Stimulated activated naive CD4-positive, alpha-beta T cell treated with Interleukin-2 at 50 U/mL for 16 hours (primary cell): Measurements from ENCODE around the gene SIGLEC10.
"Not testable (repeated sequence)": the region's sequence is repeated elsewhere in the genome, so short reads cannot be mapped to it uniquely, and the experiment has no call there.

ENCODE experiments used
- DNase-seq: peaks from one replicate; lab custom pipeline; 2025; lab: John Stamatoyannopoulos, UW

SIGLEC10 gene

DNA sequence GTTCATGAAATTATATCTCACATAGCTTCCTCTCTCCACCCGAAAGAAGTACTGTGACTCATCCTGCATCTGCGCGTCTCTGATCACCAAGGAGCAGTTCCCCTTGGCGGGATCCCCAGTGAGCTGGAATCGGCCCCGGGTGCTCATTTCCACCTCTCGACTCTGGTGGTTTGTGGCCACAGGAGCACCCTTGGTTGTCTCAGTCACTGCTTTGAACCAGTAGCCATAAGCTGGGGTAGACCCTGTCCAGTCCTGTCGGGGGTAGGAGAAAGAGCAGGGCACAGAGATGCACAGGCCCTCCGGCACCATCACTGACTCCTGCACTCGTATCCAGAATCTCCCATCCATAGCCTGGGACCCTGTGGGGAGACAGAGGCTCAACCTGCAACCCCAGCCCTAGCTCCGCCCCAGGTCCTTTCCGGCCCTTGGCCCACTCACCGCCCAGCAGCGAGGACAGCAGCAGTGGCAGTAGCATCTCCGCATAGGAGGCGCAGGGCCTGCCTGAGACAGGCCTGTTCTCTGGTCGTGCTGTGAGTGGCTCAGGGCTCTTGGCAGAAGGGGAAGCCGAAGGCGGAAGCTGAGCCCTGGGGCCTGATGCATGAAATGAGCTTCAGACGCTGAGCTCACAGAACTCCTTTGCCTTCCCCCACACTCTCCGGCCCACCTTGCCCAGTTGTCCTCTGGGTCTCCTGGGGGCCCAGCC, at the start of gene SIGLEC10:
Gene SIGLEC10 (minus strand): TSS at position 536 of the 703 bp plus-strand sequence. CDS start 61 bp downstream, at position 475.
- DNase-seq: no peak

- no peak for DNase-seq
Measured at GRCh38 chr19:51466723-51467122, 49.3 kb upstream of the SIGLEC10 start.

GRCh38 chr19:51463976-51464581, 46.6 kb upstream of the SIGLEC10 start:
- not testable (repeated sequence) for DNase-seq

- no peak for DNase-seq
Measured at GRCh38 chr19:51462681-51463080, 45.2 kb upstream of the SIGLEC10 start.

DNA sequence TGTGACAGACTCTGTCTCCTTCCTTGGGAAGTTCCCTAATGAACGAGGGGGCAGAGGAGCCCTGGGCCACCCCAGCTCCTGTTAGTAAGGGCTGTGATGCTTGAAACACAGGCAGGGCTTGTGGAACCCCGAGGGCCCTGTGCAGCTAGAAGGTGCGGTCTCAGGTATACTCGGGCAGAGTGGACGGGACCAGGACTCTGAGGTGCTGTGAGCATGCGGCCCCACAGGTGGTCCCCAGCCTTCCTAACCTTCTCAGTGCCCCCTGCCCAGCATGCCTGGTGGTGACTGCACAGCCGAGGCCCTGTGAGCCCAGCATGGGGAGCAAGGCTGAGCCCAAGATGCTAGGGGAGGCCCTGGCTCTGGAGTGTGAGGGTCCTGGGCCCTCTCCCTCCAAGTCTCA, 44.8 kb upstream of the SIGLEC10 start:
- DNase-seq: no peak

GRCh38 chr19:51461723-51462161, 44.3 kb upstream of the SIGLEC10 start:
- no peak for DNase-seq

DNA sequence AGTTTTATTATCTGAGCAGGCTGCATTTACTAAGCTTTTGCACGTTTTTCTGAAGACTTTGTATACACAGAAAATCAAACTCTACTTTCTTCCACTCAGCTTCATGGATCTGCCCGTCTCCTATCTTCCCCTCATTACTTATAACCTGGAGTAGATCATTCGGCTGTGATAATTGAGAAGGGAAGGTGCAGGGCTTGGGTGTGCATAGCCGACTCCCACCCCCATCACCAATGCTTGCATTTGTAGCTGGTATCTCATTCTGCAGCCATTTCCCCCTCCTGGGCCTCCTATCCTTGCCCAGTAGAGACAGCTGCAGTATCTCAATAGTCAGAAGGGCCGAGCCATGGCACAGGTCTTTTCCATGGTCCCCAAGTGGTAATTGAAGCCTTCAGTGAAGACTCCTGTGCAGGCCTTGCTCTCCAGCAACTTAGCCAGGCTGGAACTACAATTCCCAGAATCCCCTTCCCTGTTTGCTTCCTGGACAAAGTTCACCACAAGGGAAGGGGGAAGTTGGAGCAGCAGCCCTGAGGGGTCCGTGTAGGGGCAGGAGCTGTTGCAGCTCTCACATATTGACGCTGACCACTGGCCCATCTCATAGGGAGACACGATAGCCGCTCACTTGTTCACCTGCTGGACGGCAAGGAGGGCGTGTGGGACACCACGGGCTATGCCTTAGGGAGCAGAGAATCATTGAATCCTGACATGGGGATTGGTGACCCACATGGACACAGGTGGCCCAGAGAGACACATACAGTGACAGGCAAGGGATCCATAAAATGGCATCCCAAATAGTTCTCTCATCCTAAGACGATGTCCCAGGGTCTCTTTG, 42.9 kb upstream of the SIGLEC10 start:
- DNase-seq: no peak

- DNase-seq: no peak
Measured at GRCh38 chr19:51458899-51459505, 41.6 kb upstream of the SIGLEC10 start.

- no peak for DNase-seq
Measured at GRCh38 chr19:51458051-51458645, 40.7 kb upstream of the SIGLEC10 start, which contains the start of gene SIGLEC8. TSS of gene SIGLEC8 (minus strand) at chr19:51458454. CDS start at chr19:51458387, 67 bp downstream.

DNA sequence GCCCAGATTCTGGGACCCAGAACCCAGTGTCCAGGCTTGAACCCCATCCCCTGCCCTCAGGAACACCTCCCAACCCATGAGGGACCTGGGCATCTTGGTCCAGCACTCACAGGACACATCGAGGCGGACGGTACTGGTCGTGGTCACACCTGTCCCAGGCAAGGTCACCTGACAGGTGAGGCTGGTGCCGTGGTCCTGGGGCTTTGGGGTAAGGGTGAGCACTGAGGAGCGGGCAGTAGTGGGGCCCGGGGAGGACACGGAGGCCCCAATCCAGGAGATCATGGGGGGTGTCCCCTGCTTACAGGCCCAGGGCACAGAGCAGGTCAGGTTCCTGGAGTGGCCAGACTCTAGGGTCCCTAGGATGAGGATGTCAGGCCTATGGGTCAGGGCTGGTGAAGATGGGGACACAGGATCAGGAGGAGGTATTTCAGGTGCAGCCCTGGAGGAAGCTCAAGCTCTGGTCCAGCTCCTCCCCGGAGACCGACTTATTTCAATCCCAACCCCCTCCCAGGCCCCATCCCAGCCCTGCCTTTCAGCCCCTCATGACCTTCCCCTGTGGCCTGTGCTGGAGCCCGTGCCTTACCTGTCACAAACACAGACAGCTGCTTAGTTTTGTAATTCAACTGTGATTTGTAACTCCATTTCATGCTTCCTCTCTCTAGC, 40.0 kb upstream of the SIGLEC10 start:
- DNase-seq: no peak

DNA sequence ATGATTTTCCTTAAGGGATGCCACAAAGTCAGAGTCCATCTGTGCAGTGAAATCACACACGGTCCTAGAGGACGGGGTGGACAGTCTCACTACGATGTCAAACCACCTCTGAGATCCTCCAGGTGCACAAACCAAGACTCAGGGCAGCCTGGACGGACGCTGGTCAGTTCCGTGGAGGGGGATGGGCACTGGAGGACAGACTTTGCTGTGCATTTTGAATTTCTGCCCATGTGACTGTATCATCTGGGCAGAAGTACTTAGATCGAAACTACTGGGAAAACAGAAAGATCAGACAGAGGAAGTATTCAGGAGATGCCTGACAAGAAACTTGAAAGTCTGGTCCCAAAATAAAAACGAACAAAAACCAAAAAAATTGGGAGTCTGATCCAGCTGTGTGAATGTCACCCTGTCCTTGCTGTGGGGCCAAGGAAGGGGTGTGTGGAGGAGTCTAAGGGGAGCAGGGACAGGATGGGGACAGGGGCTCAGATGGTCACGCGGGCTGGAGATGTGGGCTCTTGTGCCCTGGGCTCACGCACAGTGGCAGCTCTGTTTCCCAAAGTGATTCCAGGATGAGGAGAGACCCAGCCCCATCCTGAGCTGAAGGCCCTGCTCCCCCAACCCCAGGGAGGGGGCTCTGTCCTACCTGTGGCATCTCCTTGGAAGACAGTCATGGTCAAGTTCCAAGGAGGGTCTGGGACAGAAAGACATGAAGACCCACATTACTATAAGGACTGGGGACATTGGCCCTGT, 39.3 kb upstream of the SIGLEC10 start:
- no peak for DNase-seq

DNA sequence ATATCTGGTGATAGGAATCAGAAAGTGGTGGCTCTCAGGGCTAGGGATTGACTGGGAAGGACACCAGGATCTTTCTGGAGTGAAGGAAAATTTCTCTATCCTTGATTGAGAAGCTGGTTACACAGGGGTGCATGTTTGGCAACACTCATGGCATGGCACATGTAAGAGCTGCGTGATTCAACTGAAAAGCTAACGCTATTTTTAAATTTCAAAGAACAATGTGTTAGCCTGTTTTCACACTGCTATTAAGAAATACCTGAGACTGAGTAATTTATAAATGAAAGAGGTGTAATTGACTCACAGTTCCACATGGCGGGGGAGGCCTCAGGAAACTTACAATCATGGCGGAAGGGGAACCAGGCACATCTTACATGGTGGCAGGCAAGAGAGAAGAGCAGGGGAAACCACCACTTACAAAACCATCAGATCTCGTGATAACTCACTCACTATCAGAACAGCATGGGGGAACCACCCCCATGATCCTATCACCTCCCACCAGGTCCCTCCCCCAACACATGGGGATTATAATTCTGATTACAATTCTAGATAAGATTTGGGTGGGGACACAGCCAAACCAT, 33.4 kb upstream of the SIGLEC10 start:
- peak; percentile 34 for DNase-seq

GRCh38 chr19:51448411-51449016, 31.1 kb upstream of the SIGLEC10 start:
- peak; percentile 42 for DNase-seq

GRCh38 chr19:51448011-51448410, 30.6 kb upstream of the SIGLEC10 start:
- DNase-seq: no peak

DNA sequence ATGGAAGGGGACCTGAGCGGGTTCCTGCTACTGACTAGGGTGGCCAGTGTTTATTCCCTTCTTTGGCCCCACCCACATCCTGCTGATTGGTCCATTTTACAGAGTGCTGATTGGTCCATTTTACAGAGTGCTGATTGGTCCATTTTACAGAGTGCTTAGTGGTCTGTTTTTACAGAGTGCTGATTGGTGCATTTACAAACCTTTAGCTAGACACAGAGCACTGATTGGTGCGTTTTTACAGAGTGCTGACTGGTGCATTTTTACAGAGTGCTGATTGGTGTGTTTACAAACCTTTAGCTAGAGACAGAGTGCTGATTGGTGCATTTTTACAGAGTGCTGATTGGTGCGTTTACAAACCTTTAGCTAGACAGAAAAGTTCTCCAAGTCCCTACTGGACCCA, 30.1 kb upstream of the SIGLEC10 start:
- not testable (repeated sequence) for DNase-seq

DNA sequence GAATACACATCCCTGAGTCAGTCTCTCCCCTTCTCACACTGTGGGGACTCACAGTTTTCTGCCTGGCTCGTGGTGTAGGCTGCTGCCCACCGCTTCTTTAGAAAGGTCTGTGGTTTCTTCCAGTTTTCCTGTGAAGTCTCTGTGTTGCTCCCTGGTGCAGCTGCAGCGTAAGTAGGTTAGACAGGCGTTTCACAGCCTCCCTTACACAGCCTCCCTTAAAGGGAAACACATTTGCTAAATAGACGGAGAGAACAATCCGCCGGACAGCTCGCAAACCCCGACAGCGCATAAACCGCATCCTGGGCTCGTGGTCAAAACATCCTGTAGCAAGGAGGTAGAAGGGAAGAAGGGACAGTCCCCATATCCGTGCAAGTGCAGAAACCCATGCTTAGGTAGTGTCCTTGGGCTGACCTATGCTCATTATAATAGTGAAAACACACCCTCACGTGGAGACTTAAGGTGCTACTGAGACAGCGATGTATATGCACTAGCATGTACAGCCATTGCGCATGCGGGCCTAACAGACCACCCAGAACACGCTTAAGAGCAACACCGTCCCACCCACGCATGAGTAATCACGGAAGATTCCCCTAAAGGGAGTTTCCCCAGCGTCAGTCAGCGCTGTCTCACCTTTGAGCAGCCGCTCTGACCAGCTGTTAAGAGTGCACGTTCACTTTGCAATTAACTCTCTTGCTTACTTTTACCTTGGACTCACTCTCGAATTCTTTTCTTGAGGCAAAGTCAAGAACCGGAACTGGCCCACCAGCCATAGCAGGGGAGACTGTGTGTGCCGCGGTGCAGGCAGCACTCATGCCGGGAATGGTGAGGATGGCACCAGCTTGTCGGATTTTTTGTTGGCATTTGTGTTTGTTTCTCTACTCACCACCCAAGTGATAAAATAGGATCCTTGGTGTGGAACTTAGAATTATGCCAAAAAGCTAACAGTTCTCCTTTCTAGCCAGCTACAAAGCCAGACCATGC, 24.3 kb upstream of the SIGLEC10 start:
- peak; percentile 88 for DNase-seq

DNA sequence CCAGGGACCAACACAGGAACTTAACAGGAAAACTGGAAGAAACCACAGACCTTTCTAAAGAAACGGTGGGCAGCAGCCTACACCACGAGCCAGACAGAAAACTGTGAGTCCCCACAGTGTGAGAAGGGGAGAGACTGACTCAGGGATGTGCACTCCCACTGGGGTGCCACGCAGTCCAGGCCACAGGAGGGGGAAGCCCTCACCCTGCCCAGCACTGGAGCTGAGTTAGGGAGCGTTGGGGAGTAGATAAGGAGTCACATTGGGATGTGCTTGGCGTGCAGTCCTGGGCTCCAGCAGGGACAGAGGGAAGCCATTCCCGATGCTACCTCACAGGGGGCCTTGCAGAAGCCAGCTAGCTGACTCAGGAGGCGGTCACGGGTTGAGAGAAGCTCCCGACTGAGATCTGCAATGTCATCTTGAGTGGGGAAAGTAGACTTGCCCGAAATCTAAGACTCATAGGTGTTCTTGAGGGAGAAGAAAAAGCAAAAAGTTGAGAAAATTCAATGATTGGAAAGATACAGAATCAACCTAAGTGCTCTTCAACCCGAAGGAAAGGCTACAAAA, 23.5 kb upstream of the SIGLEC10 start:
- DNase-seq: peak; percentile 69

- DNase-seq: no peak
Measured at GRCh38 chr19:51440052-51440451, 22.6 kb upstream of the SIGLEC10 start.
